GM06990 (cell line): ENCODE measurements around the gene GEMIN8.
A peak's percentile ranks its signal among the peaks of the same experiment; 100 is the strongest.

ENCODE experiments used
- DNase-seq: peaks from one replicate; pipeline ENCODE4 v3.0.0-alpha.2; 2011; ENCODE audit not compliant: insufficient read length; ENCODE audit errors: extremely low read depth
- H3K27me3 ChIP-seq: replicated peaks from 2 replicates; pipeline ENCODE4 v1.6.0; 2011; ENCODE audit warnings: low read length; ENCODE audit not compliant: control insufficient read depth, insufficient read depth
- H3K36me3 ChIP-seq: 2 replicates; pipeline ENCODE4 v1.5.1; 2011; ENCODE audit warnings: low read length; ENCODE audit not compliant: control insufficient read depth, insufficient read depth
- H3K4me3 ChIP-seq: replicated peaks from 2 replicates; pipeline ENCODE4 v1.5.1; 2011; ENCODE audit warnings: low read depth, mild to moderate bottlenecking, control low read depth, low read length
- TF ChIP-seq, protein P1 (sequence below): IDR thresholded peaks from 2 replicates; pipeline ENCODE4 v1.5.1; 2011; ENCODE audit warnings: low read length, control low read depth, mild to moderate bottlenecking, inconsistent platforms; ENCODE audit not compliant: insufficient read depth, poor library complexity, severe bottlenecking

Gene GEMIN8

DNA sequence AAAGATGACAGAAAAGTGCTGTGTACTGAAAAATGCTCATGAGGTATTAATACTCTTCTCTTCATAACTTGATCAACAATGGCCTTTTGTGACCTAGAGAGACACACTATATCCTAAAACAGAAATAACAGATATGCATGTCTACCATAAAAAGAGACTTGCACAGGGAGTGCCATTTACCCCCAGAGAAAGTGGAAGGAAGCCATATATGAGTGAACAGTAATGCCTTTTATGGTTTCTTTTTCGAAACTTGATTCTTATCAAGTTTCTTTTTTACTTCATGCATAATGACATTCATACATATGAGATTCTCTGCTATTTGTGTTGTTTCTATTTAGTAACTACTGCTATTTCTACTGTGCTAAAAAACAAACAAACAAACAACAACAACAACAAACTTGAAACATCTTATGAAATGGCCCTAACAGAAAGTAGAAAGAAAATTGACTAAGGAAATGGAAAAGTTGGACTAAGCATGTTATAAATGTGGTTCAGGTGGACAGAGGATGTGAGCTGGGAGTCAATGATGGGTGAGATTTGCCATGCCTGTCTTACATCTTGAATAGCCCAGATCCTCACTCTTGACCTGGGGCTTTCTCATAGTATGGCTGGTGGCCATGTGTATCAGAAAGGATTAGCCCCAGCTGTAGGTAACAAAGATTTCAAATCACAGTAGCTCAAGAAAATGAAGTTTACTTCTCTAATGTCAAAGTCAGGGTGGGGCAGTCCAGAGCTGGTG, 43.8 kb downstream of the GEMIN8 start:
- no peaks in the 10 kb centered on the region for H3K36me3 ChIP-seq
- H3K27me3 ChIP-seq: no peaks in the 10 kb centered on the region
- DNase-seq: peak; percentile 9
- TF ChIP-seq, protein P1, sequence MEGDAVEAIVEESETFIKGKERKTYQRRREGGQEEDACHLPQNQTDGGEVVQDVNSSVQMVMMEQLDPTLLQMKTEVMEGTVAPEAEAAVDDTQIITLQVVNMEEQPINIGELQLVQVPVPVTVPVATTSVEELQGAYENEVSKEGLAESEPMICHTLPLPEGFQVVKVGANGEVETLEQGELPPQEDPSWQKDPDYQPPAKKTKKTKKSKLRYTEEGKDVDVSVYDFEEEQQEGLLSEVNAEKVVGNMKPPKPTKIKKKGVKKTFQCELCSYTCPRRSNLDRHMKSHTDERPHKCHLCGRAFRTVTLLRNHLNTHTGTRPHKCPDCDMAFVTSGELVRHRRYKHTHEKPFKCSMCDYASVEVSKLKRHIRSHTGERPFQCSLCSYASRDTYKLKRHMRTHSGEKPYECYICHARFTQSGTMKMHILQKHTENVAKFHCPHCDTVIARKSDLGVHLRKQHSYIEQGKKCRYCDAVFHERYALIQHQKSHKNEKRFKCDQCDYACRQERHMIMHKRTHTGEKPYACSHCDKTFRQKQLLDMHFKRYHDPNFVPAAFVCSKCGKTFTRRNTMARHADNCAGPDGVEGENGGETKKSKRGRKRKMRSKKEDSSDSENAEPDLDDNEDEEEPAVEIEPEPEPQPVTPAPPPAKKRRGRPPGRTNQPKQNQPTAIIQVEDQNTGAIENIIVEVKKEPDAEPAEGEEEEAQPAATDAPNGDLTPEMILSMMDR: no peak
- no peak overlapping the region for H3K4me3 ChIP-seq

DNA sequence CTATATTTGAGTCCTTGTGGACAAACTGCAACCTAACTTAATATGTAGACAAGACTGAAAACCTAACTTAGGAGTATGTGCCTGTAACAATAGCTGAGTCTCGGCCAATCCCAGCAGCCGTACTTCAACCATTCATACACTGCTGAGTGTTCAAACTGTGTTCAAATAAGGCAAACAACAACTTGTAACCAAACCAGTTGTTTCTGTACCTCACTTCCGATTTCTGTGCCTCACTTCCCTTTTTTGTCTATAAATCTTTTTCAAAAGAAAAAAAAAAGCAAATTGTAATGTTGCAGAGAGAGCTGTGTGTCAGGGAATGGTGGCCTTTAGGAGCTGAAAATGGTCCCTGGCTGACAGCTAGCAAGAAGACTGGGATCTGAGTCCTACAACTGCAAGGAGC, 46.0 kb downstream of the GEMIN8 start:
- peak; percentile 6 for DNase-seq
- H3K4me3 ChIP-seq: no peak overlapping the region
- H3K27me3 ChIP-seq: no peaks in the 10 kb centered on the region
- TF ChIP-seq, protein P1: no peak
- H3K36me3 ChIP-seq: no peaks in the 10 kb centered on the region

- TF ChIP-seq, protein P1: no peak
- H3K27me3 ChIP-seq: no peaks in the 10 kb centered on the region; the same call in 1 of the 2 replicates
Observed at GRCh38 chrX:13968198-13968597, 61.5 kb downstream of the GEMIN8 start.

DNA sequence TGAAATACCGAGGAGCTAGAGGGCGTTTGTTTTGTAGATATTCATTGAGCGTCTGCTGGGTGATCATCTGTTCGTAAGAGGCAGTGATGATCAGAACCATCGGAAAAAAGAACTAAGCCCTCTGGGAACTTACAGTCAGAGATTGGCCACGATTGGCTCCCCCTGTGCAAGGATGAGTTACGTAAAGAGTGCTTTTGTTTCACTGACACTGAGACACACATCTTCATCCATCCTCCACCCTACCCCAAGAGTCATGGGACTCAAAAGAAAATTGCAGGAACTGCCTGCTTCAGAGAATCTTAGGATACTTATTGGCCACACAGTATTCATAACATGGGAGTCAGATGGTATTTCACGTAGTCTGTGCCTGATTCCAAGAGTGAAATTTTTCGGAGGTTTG, 62.1 kb downstream of the GEMIN8 start:
- no peak for DNase-seq

More at GRCh38 chrX:13968198-13968597, 61.5 kb downstream of the GEMIN8 start:
- no peak for DNase-seq
- Histone ChIP-seq H3K4me3 (no peak overlapping the region), H3K36me3 (no peaks in the 10 kb centered on the region)

GRCh38 chrX:13966793-13967125, 62.9 kb downstream of the GEMIN8 start:
- Histone ChIP-seq H3K27me3 (no peaks in the 10 kb centered on the region; the same call in none of the 2 replicates), H3K36me3 (no peaks in the 10 kb centered on the region), H3K4me3 (no peak overlapping the region)
- TF ChIP-seq, protein P1: no peak
- no peak for DNase-seq

More for the DNA sequence above, 62.1 kb downstream of the GEMIN8 start:
- no peaks in the 10 kb centered on the region for H3K36me3 ChIP-seq
- no peak overlapping the region for H3K4me3 ChIP-seq
- TF ChIP-seq, protein P1: no peak
- no peaks in the 10 kb centered on the region; the same call in 1 of the 2 replicates for H3K27me3 ChIP-seq
